HG03432 (cell line): ENCODE measurements around the gene PDE11A.

ENCODE experiments used
- ATAC-seq: cut with Tn5 transposase; IDR thresholded peaks from one replicate; pipeline ENCODE4 v1.9.1; 2021; ENCODE audit warnings: mild to moderate bottlenecking, moderate library complexity; ENCODE audit not compliant: unreplicated experiment

The PDE11A gene

GRCh38 chr2:177611310-177611886 is 461.2 kb downstream of the PDE11A start:
- no peak for ATAC-seq

- ATAC-seq = no peak
These were observed 461.8 kb downstream of the PDE11A start for GRCh38 chr2:177610813-177611212.

GRCh38 chr2:177606636-177607035 is 465.9 kb downstream of the PDE11A start:
- no peak for ATAC-seq

- ATAC-seq = no peak
These were observed 468.1 kb downstream of the PDE11A start for GRCh38 chr2:177604271-177605065.

GRCh38 chr2:177603768-177604167 is 468.8 kb downstream of the PDE11A start:
- ATAC-seq = no peak

- no peak for ATAC-seq
These were observed 469.4 kb downstream of the PDE11A start for GRCh38 chr2:177603181-177603580.

- no peak for ATAC-seq
These were observed 469.9 kb downstream of the PDE11A start for GRCh38 chr2:177602611-177603164.

GRCh38 chr2:177600917-177601316 is 471.7 kb downstream of the PDE11A start:
- no peak for ATAC-seq

DNA sequence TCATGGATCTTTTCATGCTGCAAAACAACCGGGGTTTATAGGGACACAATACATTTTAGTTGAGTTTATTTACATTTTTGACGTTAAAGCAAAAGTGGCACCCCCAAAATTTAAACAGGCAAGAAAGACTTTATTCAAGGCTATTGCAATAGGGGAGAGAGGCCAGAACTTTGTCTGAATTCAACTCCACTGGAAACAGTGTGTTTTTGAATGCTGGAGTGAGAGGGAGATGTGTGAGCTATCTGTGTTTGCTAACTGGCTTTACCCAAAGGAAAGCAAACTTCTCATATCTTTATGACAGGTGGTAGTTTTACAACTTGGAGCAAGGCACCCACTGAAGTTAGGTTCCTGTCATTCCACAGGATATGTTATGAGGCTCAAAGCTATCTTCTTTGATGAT is 472.6 kb downstream of the PDE11A start:
- ATAC-seq = no peak

- no peak for ATAC-seq
These were observed 473.4 kb downstream of the PDE11A start for GRCh38 chr2:177599139-177599688.

GRCh38 chr2:177598326-177599138 is 474.0 kb downstream of the PDE11A start:
- no peak for ATAC-seq

DNA sequence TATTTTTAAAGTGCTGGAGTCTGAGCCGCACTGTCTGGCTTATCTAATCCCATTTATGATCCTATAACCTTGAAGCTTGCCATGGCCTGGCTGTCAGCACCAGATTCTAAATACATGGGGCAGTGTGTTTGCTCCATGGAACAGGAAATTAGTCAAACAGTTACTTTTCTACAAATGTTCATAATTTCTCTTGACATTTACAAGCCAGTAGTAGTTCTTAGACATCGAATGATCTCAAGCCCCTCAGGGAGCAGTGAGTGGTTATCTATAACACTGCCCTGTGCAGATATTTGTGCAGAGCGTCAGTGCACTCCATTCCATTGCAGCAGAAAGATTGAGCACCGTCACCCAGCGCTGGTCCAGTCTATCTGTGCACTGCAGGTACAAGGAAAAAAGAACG is 474.8 kb downstream of the PDE11A start:
- ATAC-seq = no peak

GRCh38 chr2:177596866-177597265 is 475.7 kb downstream of the PDE11A start:
- no peak for ATAC-seq

DNA sequence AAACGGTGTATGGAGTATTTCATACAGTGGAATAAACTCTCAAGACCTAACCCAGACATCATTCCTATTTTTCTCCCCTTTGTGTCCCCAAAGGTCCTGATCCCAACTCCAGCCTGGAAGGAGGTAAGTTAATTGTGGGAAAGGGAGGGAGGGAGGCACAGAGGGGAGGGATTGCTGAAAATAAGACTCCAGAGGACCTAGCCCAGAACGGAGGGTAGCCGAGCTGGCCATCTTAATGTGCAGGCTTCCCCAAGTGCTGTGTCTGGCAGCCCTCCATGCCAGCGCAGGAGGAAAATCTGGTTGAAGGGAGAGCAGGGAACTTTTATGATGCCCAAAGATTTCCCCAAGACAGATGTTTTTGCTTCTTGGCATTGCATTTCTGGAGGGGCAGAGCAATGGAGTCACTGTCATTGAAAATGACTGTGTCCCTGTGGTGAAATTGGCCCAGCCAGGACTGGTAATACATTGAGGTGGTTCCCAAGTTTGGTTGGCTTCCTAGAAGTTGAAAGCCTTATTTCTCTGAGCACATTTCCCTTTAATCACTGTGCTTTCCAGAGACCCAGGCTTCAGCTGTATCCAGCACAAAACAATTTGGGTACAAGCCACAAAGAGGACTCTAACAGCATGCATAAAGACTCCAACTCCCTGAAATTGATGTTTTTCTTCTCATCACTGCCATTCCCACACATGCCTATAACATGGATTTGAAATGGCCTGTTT is 477.3 kb downstream of the PDE11A start:
- ATAC-seq = no peak

GRCh38 chr2:177593402-177593801 is 479.2 kb downstream of the PDE11A start:
- no peak for ATAC-seq

GRCh38 chr2:177592945-177593344 is 479.6 kb downstream of the PDE11A start:
- ATAC-seq = no peak

DNA sequence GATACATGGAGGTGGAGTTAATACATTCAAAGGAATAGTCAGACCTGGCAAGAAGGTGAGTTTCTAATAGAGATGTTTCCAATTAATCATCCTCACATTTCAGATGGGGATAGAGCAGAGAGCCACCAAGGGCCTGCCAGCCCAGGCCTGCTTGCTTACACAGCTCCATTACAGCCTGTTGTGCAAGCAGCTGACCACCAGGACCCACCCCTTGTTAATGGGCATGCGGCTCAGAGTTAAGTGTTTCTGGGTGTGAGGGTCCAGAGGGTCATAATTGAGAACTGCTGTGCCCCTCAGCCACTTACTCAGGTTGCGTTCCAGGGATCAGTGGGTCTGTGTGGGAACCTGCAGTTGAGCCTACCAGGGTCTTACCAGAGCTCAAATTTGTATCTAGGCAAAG is 480.2 kb downstream of the PDE11A start:
- ATAC-seq = no peak

- ATAC-seq = no peak
These were observed 483.4 kb downstream of the PDE11A start for GRCh38 chr2:177589186-177589585.

- no peak for ATAC-seq
These were observed 483.9 kb downstream of the PDE11A start for GRCh38 chr2:177588671-177589070.

- no peak for ATAC-seq
These were observed 485.2 kb downstream of the PDE11A start for GRCh38 chr2:177587371-177587770.

GRCh38 chr2:177586154-177586553 is 486.4 kb downstream of the PDE11A start:
- ATAC-seq = no peak
